EH (cell line): ENCODE data around the gene BABAM1.
A peak's percentile ranks its signal among the peaks of the same experiment; 100 is the strongest.
"Not testable (repeated sequence)": the region's sequence is repeated elsewhere in the genome, so short reads cannot be mapped to it uniquely, and the experiment has no call there.

Source experiments
- DNase-seq: peaks from one replicate; pipeline ENCODE4 v3.0.0-alpha.2; 2015; ENCODE audit warnings: low read depth

BABAM1 gene

GRCh38 chr19:17275441-17276175, 8.4 kb downstream of the BABAM1 start:
- no peak for DNase-seq

- no peak for DNase-seq
Measured at GRCh38 chr19:17279436-17279835, 12.2 kb downstream of the BABAM1 start.

- DNase-seq, result peak; percentile 39
Measured at GRCh38 chr19:17281391-17282304, 14.4 kb downstream of the BABAM1 start, which contains the start of gene ANKLE1. ANKLE1 (plus strand) TSS chr19:17281901; CDS start chr19:17281921, 20 bp downstream.

- peak; percentile 79 for DNase-seq
Measured at GRCh38 chr19:17282488-17283125, 15.4 kb downstream of the BABAM1 start.

GRCh38 chr19:17283504-17283996, 16.3 kb downstream of the BABAM1 start:
- DNase-seq, result no peak

- DNase-seq, result no peak
Measured at GRCh38 chr19:17285415-17286135, 18.3 kb downstream of the BABAM1 start.

- DNase-seq, result no peak
Measured at GRCh38 chr19:17286263-17286662, 19.0 kb downstream of the BABAM1 start.

GRCh38 chr19:17286752-17287151, 19.5 kb downstream of the BABAM1 start:
- DNase-seq, result no peak

- DNase-seq, result peak; percentile 82
Measured at GRCh38 chr19:17289489-17289888, 22.2 kb downstream of the BABAM1 start.

GRCh38 chr19:17292301-17293074, 25.2 kb downstream of the BABAM1 start:
- DNase-seq, result peak; percentile 91

- DNase-seq, result no peak
Measured at GRCh38 chr19:17293605-17294004, 26.4 kb downstream of the BABAM1 start.

GRCh38 chr19:17294051-17294891, 27.0 kb downstream of the BABAM1 start:
- DNase-seq, result peak; percentile 46

- DNase-seq, result not testable (repeated sequence)
Measured at GRCh38 chr19:17295551-17295950, 28.3 kb downstream of the BABAM1 start.

GRCh38 chr19:17296273-17296672, 29.0 kb downstream of the BABAM1 start:
- DNase-seq, result peak; percentile 63

GRCh38 chr19:17296976-17297375, 29.7 kb downstream of the BABAM1 start:
- peak; percentile 23 for DNase-seq

- DNase-seq, result no peak
Measured at GRCh38 chr19:17300992-17301619, 33.9 kb downstream of the BABAM1 start.

- DNase-seq, result no peak
Measured at GRCh38 chr19:17302391-17303166, 35.3 kb downstream of the BABAM1 start.

- peak; percentile 92 for DNase-seq
Measured at GRCh38 chr19:17303167-17303939, 36.1 kb downstream of the BABAM1 start, which contains the start of gene ABHD8. ABHD8 (minus strand) TSS chr19:17303425; CDS start chr19:17301616, 1,809 bp downstream.
